ENCODE results near the gene MYO18B. TPM values are rescaled to one million over a fixed set of nuclear protein-coding genes. Genes with fewer than 3 reads are reported as not detected.

The MYO18B gene
- not detected in 2 replicates for total RNA-seq

- FAIRE-seq (no peak), DNase-seq (ENCODE audit: low read depth) (no peak)
- H3K27me3 ChIP-seq (ENCODE audit: control insufficient read depth, insufficient read depth, low read length): peaks cover 1% of the 10 kb centered on the region
- H3K4me3 ChIP-seq (ENCODE audit: low read depth, low read length): no peak within 1 kb of the TSS
- no peak for TF ChIP-seq CTCF (IDR thresholded peaks at IDR 0.05; ENCODE audit: insufficient read depth, low read length, severe bottlenecking)
- H3K36me3 ChIP-seq (ENCODE audit: control insufficient read depth, insufficient read depth, low read length): no peaks in the 10 kb centered on the region
These were observed at the start of gene MYO18B for GRCh38 chr22:25741692-25742626. Gene MYO18B (plus strand): TSS chr22:25742188. CDS start chr22:25761093, 18,905 bp downstream.

- no peak overlapping the region for H3K4me3 ChIP-seq (ENCODE audit: low read depth, low read length)
- no peak for TF ChIP-seq CTCF (IDR thresholded peaks at IDR 0.05; ENCODE audit: insufficient read depth, low read length, severe bottlenecking)
- no peak for DNase-seq (ENCODE audit: low read depth)
- FAIRE-seq: no peak
- no peaks in the 10 kb centered on the region for H3K27me3 ChIP-seq (ENCODE audit: control insufficient read depth, insufficient read depth, low read length)
- H3K36me3 ChIP-seq (ENCODE audit: control insufficient read depth, insufficient read depth, low read length): no peaks in the 10 kb centered on the region
These were observed 49.4 kb upstream of the MYO18B start for GRCh38 chr22:25692397-25693267.

GRCh38 chr22:25693268-25693565, 48.8 kb upstream of the MYO18B start:
- Histone ChIP-seq H3K27me3 (ENCODE audit: control insufficient read depth, insufficient read depth, low read length) (no peaks in the 10 kb centered on the region), H3K36me3 (ENCODE audit: control insufficient read depth, insufficient read depth, low read length) (no peaks in the 10 kb centered on the region), H3K4me3 (ENCODE audit: low read depth, low read length) (no peak overlapping the region)
- no peak for TF ChIP-seq CTCF (IDR thresholded peaks at IDR 0.05; ENCODE audit: insufficient read depth, low read length, severe bottlenecking)
- DNase-seq (ENCODE audit: low read depth) (no peak), FAIRE-seq (no peak)

- no peak overlapping the region for H3K4me3 ChIP-seq (ENCODE audit: low read depth, low read length)
- TF ChIP-seq CTCF (IDR thresholded peaks at IDR 0.05; ENCODE audit: insufficient read depth, low read length, severe bottlenecking): no peak
- no peaks in the 10 kb centered on the region for H3K27me3 ChIP-seq (ENCODE audit: control insufficient read depth, insufficient read depth, low read length)
- DNase-seq (ENCODE audit: low read depth): no peak
- H3K36me3 ChIP-seq (ENCODE audit: control insufficient read depth, insufficient read depth, low read length): no peaks in the 10 kb centered on the region
- no peak for FAIRE-seq
These were observed 47.6 kb upstream of the MYO18B start for GRCh38 chr22:25694196-25694907.

- Histone ChIP-seq H3K27me3 (ENCODE audit: control insufficient read depth, insufficient read depth, low read length) (no peaks in the 10 kb centered on the region), H3K36me3 (ENCODE audit: control insufficient read depth, insufficient read depth, low read length) (no peaks in the 10 kb centered on the region), H3K4me3 (ENCODE audit: low read depth, low read length) (no peak overlapping the region)
- no peak for TF ChIP-seq CTCF (IDR thresholded peaks at IDR 0.05; ENCODE audit: insufficient read depth, low read length, severe bottlenecking)
- FAIRE-seq (no peak), DNase-seq (ENCODE audit: low read depth) (no peak)
These were observed 46.8 kb upstream of the MYO18B start for GRCh38 chr22:25695146-25695545.

Measured in bronchial epithelial cell (primary cell).